ENCODE measurements around the gene ANKLE2.
"Not testable (repeated sequence)": the region's sequence is repeated elsewhere in the genome, so short reads cannot be mapped to it uniquely, and the experiment has no call there.

Gene ANKLE2

GRCh38 chr12:132777614-132778013, 16.0 kb upstream of the ANKLE2 start:
- DNase-seq (ENCODE audit: low read depth in 2 of 3, low spot score in 2 of 3): no peak

GRCh38 chr12:132776816-132777568, 15.4 kb upstream of the ANKLE2 start:
- no peak for DNase-seq (ENCODE audit: low read depth in 2 of 3, low spot score in 2 of 3)

- not testable (repeated sequence) for DNase-seq (ENCODE audit: low read depth in 2 of 3, low spot score in 2 of 3)
These were observed 14.6 kb upstream of the ANKLE2 start for GRCh38 chr12:132776230-132776625.

- DNase-seq (ENCODE audit: low read depth in 2 of 3, low spot score in 2 of 3): no peak
These were observed 14.0 kb upstream of the ANKLE2 start for GRCh38 chr12:132775502-132776229.

- DNase-seq (ENCODE audit: low read depth in 2 of 3, low spot score in 2 of 3): no peak
These were observed 13.1 kb upstream of the ANKLE2 start for GRCh38 chr12:132774646-132775275.

GRCh38 chr12:132774159-132774558, 12.5 kb upstream of the ANKLE2 start:
- DNase-seq (ENCODE audit: low read depth in 2 of 3, low spot score in 2 of 3): no peak

- no peak for DNase-seq (ENCODE audit: low read depth in 2 of 3, low spot score in 2 of 3)
These were observed 11.7 kb upstream of the ANKLE2 start for GRCh38 chr12:132773077-132773955.

- DNase-seq (ENCODE audit: low read depth in 2 of 3, low spot score in 2 of 3): no peak
These were observed 11.0 kb upstream of the ANKLE2 start for GRCh38 chr12:132772606-132773005.

- no peak for DNase-seq (ENCODE audit: low read depth in 2 of 3, low spot score in 2 of 3)
These were observed 9.7 kb upstream of the ANKLE2 start for GRCh38 chr12:132771126-132771838.

- DNase-seq (ENCODE audit: low read depth in 2 of 3, low spot score in 2 of 3): no peak
These were observed 4.9 kb upstream of the ANKLE2 start for GRCh38 chr12:132766380-132767085.

- DNase-seq (ENCODE audit: low read depth in 2 of 3, low spot score in 2 of 3): no peak
These were observed 3.7 kb upstream of the ANKLE2 start for GRCh38 chr12:132765361-132765760.

- DNase-seq (ENCODE audit: low read depth in 2 of 3, low spot score in 2 of 3): no peak
These were observed 2.6 kb upstream of the ANKLE2 start for GRCh38 chr12:132764231-132764630.

GRCh38 chr12:132761921-132762583, 420 bp upstream of the ANKLE2 start:
- DNase-seq (ENCODE audit: low read depth in 2 of 3, low spot score in 2 of 3): peak; percentile 59 to 68 (median 61)

- no peak for DNase-seq (ENCODE audit: low read depth in 2 of 3, low spot score in 2 of 3)
These were observed 2.3 kb downstream of the ANKLE2 start for GRCh38 chr12:132759359-132759758.

GRCh38 chr12:132758825-132759224, 2.8 kb downstream of the ANKLE2 start:
- not testable (repeated sequence) for DNase-seq (ENCODE audit: low read depth in 2 of 3, low spot score in 2 of 3)

- no peak for DNase-seq (ENCODE audit: low read depth in 2 of 3, low spot score in 2 of 3)
These were observed 7.3 kb downstream of the ANKLE2 start for GRCh38 chr12:132754160-132754932.

GRCh38 chr12:132753670-132754069, 8.0 kb downstream of the ANKLE2 start:
- DNase-seq (ENCODE audit: low read depth in 2 of 3, low spot score in 2 of 3): not testable (repeated sequence)

- no peak for DNase-seq (ENCODE audit: low read depth in 2 of 3, low spot score in 2 of 3)
These were observed 13.3 kb downstream of the ANKLE2 start for GRCh38 chr12:132748319-132748718.

Data from activated CD8-positive, alpha-beta memory T cell treated with anti-CD3 and anti-CD28 coated beads for 48 hours (primary cell).